B cell (primary cell): ENCODE results near the gene MCTP1.

Source experiments
- EZH2 ChIP-seq: IDR thresholded peaks from 2 replicates; pipeline ENCODE4 v1.6.1; 2012; ENCODE audit warnings: borderline replicate concordance, low read depth, mild to moderate bottlenecking, moderate library complexity, low read length; ENCODE audit not compliant: insufficient read depth, poor library complexity, severe bottlenecking
- TF ChIP-seq, protein P1 (sequence below): fragments of 200-600 bp; IDR thresholded peaks from one replicate; pipeline ENCODE4 v1.8.0; 2022; ENCODE audit warnings: antibody characterized with exemption, mild to moderate bottlenecking

DNA sequence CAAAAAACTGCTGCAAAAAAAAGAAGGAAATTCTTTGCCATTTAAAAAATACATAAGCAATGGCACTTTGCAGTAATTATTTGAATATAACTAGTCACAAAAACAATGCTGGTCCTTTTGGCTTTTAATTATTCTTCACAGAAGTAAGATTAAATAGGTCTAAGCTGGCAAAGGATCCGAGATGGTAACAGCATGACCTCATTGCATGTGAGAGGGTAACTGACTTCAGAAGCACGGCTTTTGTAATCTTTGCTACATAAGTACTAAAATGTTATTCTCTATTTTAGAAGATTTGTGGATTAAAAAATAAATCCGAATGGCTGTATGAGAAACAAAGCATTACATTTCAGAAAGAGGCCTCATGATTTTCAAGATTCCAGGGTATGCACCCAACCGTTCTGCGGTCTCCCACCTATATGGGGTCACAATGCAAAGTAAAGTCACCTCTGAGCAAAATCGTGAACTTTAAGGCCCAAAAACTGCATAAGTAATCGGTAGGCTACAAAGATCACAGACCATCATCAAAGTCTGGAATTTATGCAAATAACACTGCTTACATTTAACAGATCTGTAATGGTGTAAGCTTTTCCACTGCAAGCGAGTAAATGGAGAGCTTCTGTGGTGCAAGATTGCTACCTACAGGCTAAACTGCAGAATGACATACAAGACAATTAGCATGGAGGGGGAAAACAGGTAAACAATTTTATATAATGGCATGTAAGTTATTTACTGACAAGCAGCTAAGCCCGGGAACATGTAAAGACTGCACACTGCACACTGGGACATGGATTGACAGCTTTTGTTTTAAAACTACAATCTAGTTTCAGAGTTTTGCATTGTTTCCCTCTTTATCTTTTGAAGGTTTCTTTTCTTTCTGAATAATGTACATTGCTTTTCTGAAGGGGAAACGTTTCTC is 434.8 kb downstream of the MCTP1 start:
- TF ChIP-seq, protein P1, sequence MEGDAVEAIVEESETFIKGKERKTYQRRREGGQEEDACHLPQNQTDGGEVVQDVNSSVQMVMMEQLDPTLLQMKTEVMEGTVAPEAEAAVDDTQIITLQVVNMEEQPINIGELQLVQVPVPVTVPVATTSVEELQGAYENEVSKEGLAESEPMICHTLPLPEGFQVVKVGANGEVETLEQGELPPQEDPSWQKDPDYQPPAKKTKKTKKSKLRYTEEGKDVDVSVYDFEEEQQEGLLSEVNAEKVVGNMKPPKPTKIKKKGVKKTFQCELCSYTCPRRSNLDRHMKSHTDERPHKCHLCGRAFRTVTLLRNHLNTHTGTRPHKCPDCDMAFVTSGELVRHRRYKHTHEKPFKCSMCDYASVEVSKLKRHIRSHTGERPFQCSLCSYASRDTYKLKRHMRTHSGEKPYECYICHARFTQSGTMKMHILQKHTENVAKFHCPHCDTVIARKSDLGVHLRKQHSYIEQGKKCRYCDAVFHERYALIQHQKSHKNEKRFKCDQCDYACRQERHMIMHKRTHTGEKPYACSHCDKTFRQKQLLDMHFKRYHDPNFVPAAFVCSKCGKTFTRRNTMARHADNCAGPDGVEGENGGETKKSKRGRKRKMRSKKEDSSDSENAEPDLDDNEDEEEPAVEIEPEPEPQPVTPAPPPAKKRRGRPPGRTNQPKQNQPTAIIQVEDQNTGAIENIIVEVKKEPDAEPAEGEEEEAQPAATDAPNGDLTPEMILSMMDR = peak; percentile 64
- no peak for TF ChIP-seq EZH2
